LNCAP (cell line): Measurements from ENCODE around the gene TSSK6.

Experiments used
- CTCF ChIP-seq: fragments of 450-650 bp; IDR thresholded peaks from 2 replicates; pipeline ENCODE4 v1.5.1; 2017; ENCODE audit warnings: mild to moderate bottlenecking

Gene TSSK6

GRCh38 chr19:19514215-19514657, 1.1 kb downstream of the TSSK6 start:
- no peak for TF ChIP-seq CTCF

- TF ChIP-seq CTCF, result no peak
Measured at GRCh38 chr19:19513682-19514081, 1.7 kb downstream of the TSSK6 start.

- no peak for TF ChIP-seq CTCF
Measured at GRCh38 chr19:19510432-19510831, 4.9 kb downstream of the TSSK6 start.

- no peak for TF ChIP-seq CTCF
Measured at GRCh38 chr19:19508217-19508616, 7.1 kb downstream of the TSSK6 start.

- TF ChIP-seq CTCF, result no peak
Measured at GRCh38 chr19:19507354-19507753, 8.0 kb downstream of the TSSK6 start.

- no peak for TF ChIP-seq CTCF
Measured at GRCh38 chr19:19506592-19506991, 8.8 kb downstream of the TSSK6 start.

GRCh38 chr19:19505669-19506326, 9.6 kb downstream of the TSSK6 start:
- no peak for TF ChIP-seq CTCF
